DND-41 (cell line): Measurements from ENCODE around the gene WNT3A.

ENCODE experiments used
- ATAC-seq: fragments of 200-7000 bp; cut with Tn5 transposase; 3 replicates; pipeline ENCODE4 v1.9.1; 2021; ENCODE audit warnings: low read depth; ENCODE audit not compliant: insufficient read depth
- DNase-seq: peaks from one replicate; pipeline ENCODE4 v3.0.0-alpha.2; 2020
- H2AFZ ChIP-seq: 2 replicates; pipeline ENCODE4 v1.6.0; 2012; ENCODE audit warnings: low read depth, low read length
- H3K27ac ChIP-seq: 2 replicates; pipeline ENCODE4 v1.5.1; 2012; ENCODE audit warnings: low read length, inconsistent platforms
- H3K27me3 ChIP-seq: fragments of 200-600 bp; sonication (generic); 2 replicates; pipeline ENCODE4 v1.6.0; 2012; ENCODE audit warnings: low read length, mild to moderate bottlenecking, inconsistent platforms; ENCODE audit not compliant: insufficient read depth, poor library complexity
- H3K36me3 ChIP-seq: 2 replicates; pipeline ENCODE4 v1.5.1; 2012; ENCODE audit warnings: low read length, inconsistent platforms; ENCODE audit not compliant: insufficient read depth
- H3K4me1 ChIP-seq: 2 replicates; pipeline ENCODE4 v1.5.1; 2012; ENCODE audit warnings: mild to moderate bottlenecking, low read length; ENCODE audit not compliant: insufficient read depth
- H3K4me2 ChIP-seq: 2 replicates; pipeline ENCODE4 v1.6.0; 2012; ENCODE audit warnings: mild to moderate bottlenecking, moderate library complexity, low read length, inconsistent platforms; ENCODE audit not compliant: insufficient read depth
- H3K4me3 ChIP-seq, 2 experiments: fragments of 200-600 bp in 1 of 2; shearing (Covaris generic) in 1 of 2; 2 replicates each; pipeline ENCODE4 v1.5.1; 2012 to 2016; ENCODE audit warnings: inconsistent platforms in 2 of 2, low read length in 2 of 2, mild to moderate bottlenecking in 2 of 2, low read depth in 1 of 2, moderate library complexity in 1 of 2
- H3K79me2 ChIP-seq: 2 replicates; pipeline ENCODE4 v1.6.0; 2012; ENCODE audit warnings: low read length, inconsistent platforms; ENCODE audit not compliant: insufficient read depth
- H3K9ac ChIP-seq: 2 replicates; pipeline ENCODE4 v1.6.0; 2012; ENCODE audit warnings: low read depth, mild to moderate bottlenecking, inconsistent platforms, low read length, moderate library complexity
- H3K9me3 ChIP-seq: 2 replicates; pipeline ENCODE4 v1.5.1; 2012; ENCODE audit warnings: low read length, moderate library complexity, mild to moderate bottlenecking, inconsistent platforms; ENCODE audit not compliant: insufficient read depth, severe bottlenecking
- H4K20me1 ChIP-seq: 2 replicates; pipeline ENCODE4 v1.6.0; 2012; ENCODE audit warnings: low read length; ENCODE audit not compliant: insufficient read depth
- CTCF ChIP-seq: IDR thresholded peaks from 2 replicates; pipeline ENCODE4 v1.5.1; 2012; ENCODE audit warnings: borderline replicate concordance, low read length, moderate library complexity, mild to moderate bottlenecking; ENCODE audit not compliant: poor library complexity, severe bottlenecking; ENCODE audit errors: extremely low read depth
- EZH2 ChIP-seq: IDR thresholded peaks from 3 replicates; pipeline ENCODE4 v1.6.1; 2012; ENCODE audit warnings: borderline replicate concordance, low read depth, mild to moderate bottlenecking, moderate library complexity, low read length, inconsistent platforms; ENCODE audit not compliant: severe bottlenecking

The WNT3A gene

GRCh38 chr1:228073061-228073856 lies 66.5 kb downstream of the WNT3A start:
- H3K27ac ChIP-seq = no peak overlapping the region
- H3K4me3 ChIP-seq = no peak overlapping the region
- H4K20me1 ChIP-seq = peaks cover 42% of the 10 kb centered on the region
- H3K9me3 ChIP-seq = no peaks in the 10 kb centered on the region
- ATAC-seq (no peak), DNase-seq (no peak)
- H3K27me3 ChIP-seq = no peaks in the 10 kb centered on the region
- TF ChIP-seq EZH2 = no peak
- H3K4me1 ChIP-seq = no peaks in the 10 kb centered on the region
- no peak overlapping the region for H2AFZ ChIP-seq
- no peaks in the 10 kb centered on the region for H3K79me2 ChIP-seq
- H3K36me3 ChIP-seq = no peaks in the 10 kb centered on the region
- no peak overlapping the region for H3K4me2 ChIP-seq
- H3K9ac ChIP-seq = no peak overlapping the region

GRCh38 chr1:228073857-228074545 lies 67.2 kb downstream of the WNT3A start:
- Histone ChIP-seq H3K9me3 (no peaks in the 10 kb centered on the region), H3K4me3 (no peak overlapping the region), H3K36me3 (no peaks in the 10 kb centered on the region), H3K27me3 (no peaks in the 10 kb centered on the region), H3K79me2 (no peaks in the 10 kb centered on the region), H4K20me1 (peaks cover 46% of the 10 kb centered on the region), H3K27ac (no peak overlapping the region), H3K9ac (no peak overlapping the region), H2AFZ (no peak overlapping the region), H3K4me2 (no peak overlapping the region), H3K4me1 (no peaks in the 10 kb centered on the region)
- TF ChIP-seq CTCF (peak; percentile 5), EZH2 (no peak)
- DNase-seq = no peak
- no peak for ATAC-seq

- Histone ChIP-seq H2AFZ (no peak overlapping the region), H3K4me2 (no peak overlapping the region), H3K27ac (no peak overlapping the region), H3K4me3 (no peak overlapping the region), H4K20me1 (peaks cover 55% of the 10 kb centered on the region), H3K36me3 (no peaks in the 10 kb centered on the region), H3K9ac (no peak overlapping the region), H3K4me1 (peaks cover 6% of the 10 kb centered on the region; the same call in 1 of the 2 replicates), H3K9me3 (no peaks in the 10 kb centered on the region), H3K27me3 (no peaks in the 10 kb centered on the region), H3K79me2 (peaks cover 9% of the 10 kb centered on the region)
- TF ChIP-seq CTCF = no peak
- no peak for TF ChIP-seq EZH2
- DNase-seq (no peak), ATAC-seq (no peak)
Observed at GRCh38 chr1:228074954-228075730, 68.3 kb downstream of the WNT3A start.
